NCI-H1694 treated with DMSO at 0.1 percent for 48 hours (cell line): Measurements from ENCODE around the gene IL1RAPL1.

Experiments
- DNase-seq: peaks from one replicate; lab custom pipeline; 2025; lab: John Stamatoyannopoulos, UW

The IL1RAPL1 gene

GRCh38 chrX:29431895-29432294 lies 844.6 kb downstream of the IL1RAPL1 start:
- no peak for DNase-seq

DNA sequence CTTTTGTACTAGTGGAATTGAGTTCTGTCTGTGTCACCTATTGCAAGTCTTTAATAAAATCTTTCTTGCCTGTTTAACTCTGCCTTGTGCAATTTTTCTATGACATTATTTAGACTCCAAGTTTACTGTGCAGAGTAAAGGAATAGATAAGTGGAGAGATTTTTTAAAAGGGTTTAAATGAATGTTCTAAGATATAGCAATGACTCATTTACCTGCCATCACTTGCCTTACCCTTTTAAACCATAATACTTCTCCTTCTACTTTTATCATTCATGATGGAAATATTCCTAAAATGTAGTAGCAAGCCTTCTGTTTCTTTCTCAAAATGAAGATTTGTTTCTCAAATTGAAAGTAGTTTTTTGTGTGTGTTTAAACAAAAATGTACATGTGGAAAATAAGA lies 845.3 kb downstream of the IL1RAPL1 start:
- no peak for DNase-seq

DNA sequence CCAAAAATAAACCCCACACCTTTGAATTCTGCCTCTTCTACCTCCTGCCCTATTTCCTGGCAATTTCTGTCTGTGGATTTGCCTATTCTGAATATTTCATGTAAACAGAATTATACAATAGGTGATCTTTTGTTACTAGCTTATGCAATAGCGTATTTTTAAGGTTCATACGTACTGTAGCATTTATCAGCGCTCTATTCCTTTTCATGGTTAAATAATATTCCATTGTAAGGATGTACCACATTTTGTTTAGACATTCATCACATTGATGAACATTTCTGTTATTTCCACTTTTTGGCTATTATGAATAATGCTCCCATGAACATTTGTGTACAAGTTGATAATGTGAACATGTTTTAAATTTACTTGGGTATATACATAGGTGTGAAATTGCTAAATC lies 847.7 kb downstream of the IL1RAPL1 start:
- no peak for DNase-seq

- DNase-seq = no peak
Measured at GRCh38 chrX:29435396-29435795, 848.1 kb downstream of the IL1RAPL1 start.

GRCh38 chrX:29447867-29448266 lies 860.6 kb downstream of the IL1RAPL1 start:
- no peak for DNase-seq

GRCh38 chrX:29453333-29453732 lies 866.1 kb downstream of the IL1RAPL1 start:
- no peak for DNase-seq

DNA sequence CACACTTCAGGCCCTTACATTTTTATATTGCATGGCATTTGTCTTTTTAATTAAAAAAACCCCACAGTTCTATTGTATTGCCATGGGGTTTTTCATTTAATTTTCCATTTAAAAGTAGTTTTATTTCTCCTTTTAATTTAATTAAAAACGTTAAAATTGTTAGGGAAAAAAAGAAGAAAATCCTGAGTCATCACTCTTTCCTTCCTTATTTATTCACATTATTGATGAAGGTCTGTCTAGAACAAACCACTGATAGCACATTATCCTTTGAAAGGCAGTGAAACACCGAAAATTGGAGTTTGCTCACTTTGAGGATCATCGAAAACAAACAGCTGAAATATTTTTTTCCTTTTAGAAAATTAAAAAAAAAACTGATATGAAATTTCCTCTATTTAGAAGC lies 868.5 kb downstream of the IL1RAPL1 start:
- no peak for DNase-seq

DNA sequence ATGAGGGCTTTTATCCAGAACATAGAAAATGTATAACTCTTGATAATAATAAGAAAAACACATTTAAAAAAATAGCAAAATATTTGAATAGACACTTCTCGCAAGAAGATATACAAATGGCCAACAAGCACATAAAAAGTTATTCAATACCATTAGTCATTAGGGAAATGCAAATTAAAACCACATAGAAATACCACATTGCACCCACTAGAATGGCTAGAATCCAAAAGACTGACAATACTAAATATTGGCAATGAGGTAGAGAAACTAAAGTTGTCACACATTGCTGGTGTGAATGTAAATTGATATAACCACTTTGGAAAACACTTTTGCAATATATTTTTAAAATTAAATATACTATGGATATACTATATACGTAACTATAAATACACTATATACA lies 873.8 kb downstream of the IL1RAPL1 start:
- no peak for DNase-seq

DNA sequence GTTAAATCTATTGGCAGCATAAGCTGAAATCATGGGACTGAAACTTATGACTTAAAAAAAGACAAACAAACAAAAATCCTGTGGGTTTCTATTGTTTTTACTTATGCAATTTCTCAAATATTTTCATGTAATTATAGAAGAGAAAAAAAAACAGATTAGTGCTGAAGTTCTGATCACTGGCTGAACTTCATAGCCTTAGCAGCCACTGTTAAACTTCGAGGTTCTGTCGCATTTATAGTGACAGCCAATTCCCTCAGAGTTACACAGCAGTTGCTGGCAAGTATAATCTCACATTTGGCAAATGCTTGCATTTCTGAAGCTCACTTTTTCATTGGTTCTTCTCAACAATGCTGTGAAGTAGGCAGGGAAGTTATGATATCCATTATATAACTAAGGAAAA lies 879.2 kb downstream of the IL1RAPL1 start:
- DNase-seq = no peak

DNA sequence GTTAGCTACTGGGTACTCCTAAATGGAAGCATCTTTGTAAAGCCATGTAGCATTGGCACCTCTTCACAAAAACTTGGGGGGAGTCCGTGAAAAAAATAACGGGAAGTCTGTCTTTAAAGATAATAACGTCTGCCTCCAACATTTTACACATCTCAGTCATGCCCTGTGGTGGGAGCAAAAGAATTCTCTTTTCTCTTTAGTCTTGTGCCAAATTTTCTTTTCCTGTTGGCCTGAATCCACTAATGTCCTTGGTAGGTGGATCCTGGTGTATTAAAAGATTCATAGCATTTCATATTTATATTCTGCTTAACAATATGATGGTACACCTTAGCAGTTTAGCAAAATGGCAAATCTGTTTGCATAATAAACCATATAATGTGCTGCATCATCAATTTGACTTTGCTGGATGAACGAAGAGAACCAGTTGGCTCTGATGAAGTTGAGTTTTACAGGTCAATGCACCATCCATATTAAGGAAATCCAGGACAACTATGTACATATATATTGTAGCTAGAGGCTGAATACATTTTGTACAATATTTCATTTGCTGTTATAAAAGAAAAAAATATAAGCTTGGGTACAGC lies 881.8 kb downstream of the IL1RAPL1 start:
- no peak for DNase-seq

DNA sequence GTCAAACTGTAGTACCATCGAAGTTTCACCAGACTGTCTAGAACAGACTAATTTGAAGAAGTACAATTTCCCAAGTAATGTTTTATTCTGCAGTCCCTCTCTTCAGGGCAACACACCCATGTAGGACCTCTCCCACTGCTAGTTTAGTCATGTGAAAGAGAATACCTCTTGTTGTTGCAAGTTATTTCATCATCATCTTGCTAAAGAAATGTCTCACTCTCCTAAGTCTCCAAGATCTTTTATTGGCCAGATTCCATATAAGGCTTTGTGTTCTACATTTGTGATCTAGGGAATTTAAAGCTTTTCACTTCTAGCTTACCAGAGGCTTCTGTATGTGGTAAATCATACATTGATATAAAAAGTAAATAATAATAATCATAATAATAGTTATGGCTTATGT lies 882.8 kb downstream of the IL1RAPL1 start:
- no peak for DNase-seq

DNA sequence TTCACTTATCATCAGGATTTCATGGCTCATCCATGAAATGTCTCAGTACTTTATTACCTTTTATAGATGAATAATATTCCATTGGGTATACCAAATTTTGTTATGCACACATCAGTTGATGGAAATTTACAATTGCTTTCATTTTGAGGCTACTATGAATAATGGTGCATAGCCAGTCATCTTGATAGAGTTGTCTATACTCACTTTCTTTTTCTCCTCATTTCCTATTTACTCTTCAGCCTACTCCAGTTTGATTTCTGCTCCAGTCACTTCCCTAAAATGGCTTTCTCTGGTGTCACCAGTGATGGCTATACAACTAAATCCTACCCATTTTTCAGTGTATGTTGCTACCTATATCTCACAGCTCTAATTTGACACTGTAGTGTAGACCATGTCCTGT lies 884.6 kb downstream of the IL1RAPL1 start:
- DNase-seq = no peak

GRCh38 chrX:29477878-29478277 lies 890.6 kb downstream of the IL1RAPL1 start:
- DNase-seq = no peak

GRCh38 chrX:29478336-29479069 lies 891.3 kb downstream of the IL1RAPL1 start:
- DNase-seq = peak; percentile 15

- no peak for DNase-seq
Measured at GRCh38 chrX:29487214-29487613, 900.0 kb downstream of the IL1RAPL1 start.

DNA sequence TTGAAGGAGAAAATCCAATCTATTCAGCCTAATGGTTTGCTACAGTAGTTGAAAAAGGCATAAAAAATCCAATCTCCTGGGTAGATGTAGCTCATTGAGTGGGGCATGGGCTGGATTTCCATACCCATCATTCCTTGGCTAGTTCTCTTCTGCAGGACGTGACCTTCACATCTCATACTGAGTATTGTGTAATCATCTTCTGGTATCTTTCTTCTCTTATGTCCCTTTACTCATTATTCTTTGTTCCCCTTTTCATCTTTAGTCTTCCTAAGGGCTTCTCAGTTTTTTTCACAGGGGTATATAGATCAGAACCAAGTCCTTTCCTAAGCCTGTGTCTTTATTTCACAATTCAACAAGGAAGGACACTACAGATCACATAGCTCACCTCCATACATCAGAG lies 900.5 kb downstream of the IL1RAPL1 start:
- no peak for DNase-seq

- no peak for DNase-seq
Measured at GRCh38 chrX:29488919-29489318, 901.7 kb downstream of the IL1RAPL1 start.

GRCh38 chrX:29490606-29491005 lies 903.4 kb downstream of the IL1RAPL1 start:
- DNase-seq = no peak

DNA sequence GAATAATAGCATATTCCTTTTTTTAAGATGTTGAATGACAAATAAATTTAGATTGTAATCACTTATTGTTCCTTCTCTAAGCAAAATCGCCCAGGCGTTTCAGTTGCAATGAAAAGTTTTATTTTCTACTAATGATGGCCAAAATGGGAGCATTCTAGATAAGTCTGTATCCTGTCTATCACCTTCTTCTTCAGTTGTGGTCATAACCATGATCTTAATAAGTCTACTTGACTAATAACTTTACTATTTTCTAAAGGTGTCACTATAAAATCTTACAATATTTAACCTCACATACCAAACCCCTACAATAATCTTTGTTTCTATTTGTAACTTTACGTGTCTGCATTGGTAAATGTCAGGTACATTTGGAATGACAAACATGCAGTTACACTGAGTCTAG lies 904.4 kb downstream of the IL1RAPL1 start:
- no peak for DNase-seq

DNA sequence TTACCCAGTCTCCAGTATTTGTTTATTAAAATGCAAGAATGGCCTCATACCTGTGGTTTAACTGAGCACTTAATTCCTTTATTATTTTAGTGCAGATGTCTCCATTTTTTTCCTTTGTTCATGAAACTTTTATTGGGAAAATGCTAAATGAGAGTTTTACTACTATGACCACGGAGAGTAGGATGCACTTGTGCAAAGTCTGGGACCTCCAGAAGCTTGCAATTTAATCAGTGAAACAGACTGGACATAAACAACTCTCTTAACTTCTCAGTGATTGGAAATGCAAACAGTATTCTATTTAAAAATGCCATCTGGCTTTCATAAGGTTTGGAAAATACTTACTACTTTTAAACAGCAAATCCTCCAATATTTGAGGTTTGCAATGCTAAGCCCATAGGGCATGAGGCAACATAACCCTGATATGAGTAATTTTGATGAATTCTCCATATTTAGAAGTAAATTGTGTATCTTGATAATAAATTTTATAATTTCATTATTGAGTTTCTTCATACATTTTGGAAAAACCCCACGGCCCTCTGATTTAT lies 909.5 kb downstream of the IL1RAPL1 start:
- DNase-seq = no peak

DNA sequence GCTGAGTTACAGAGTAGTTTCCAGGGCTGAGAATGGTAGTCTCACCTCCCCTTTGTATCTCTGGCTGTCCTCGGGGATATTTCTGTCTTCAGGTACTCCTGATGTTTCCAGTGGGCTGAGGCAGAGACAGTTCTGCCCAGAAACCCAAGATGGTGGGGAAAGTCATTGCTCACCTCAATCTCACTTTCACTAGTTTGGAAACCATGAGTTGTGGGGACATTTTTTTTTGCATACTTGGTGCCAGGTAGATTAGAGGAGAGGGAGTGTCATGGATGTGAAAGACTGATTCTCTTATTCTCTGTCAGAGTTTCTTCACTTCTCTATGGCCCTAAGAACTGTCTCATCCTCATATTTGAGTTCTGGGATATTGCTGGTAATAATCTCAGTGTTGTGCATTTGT lies 919.5 kb downstream of the IL1RAPL1 start:
- DNase-seq = no peak

DNA sequence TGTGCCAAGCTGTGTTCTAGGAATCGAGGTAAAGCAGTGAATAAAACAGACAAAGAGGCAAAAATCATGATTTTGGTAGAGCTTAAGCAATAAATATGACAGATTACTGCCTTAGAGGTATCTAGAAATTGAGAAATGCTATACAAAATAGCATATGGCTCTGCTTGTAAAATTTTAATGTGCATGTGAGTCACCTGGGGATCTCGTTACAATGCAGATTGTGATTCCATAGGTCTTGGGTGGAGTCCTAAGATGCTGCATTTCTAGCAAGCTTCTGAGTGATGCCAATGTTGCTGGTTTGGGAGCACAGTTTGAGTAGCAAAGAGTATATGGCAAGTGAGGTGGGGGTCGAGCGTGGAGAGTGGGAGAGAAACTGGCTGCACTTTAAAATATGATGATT lies 930.9 kb downstream of the IL1RAPL1 start:
- DNase-seq = no peak

DNA sequence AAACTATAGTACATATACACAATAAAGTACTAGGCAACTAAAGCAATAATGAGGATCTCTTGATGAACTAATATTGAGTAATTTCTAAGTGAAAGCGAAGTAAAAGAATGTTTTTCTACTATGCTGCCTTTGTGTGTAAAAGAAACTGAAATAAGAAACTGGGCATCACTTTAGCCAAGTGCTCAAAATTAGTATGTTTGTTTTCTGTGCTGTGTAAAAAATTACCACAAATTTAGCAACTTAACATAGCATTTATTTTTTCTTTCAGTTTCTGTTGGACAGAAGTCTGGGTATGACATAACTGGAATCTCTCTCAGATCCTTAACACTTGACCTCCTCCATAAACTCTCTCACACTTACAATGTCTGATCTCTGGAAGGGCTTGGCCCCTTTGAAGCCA lies 941.0 kb downstream of the IL1RAPL1 start:
- no peak for DNase-seq

- DNase-seq = no peak
Measured at GRCh38 chrX:29530501-29530900, 943.3 kb downstream of the IL1RAPL1 start.
